KMS-11 (cell line): Measurements from ENCODE around the gene PCLO.

ENCODE experiments used
- H2AFZ ChIP-seq: fragments of 200-600 bp; sonication (generic); 2 replicates; pipeline ENCODE4 v1.6.1; 2016; ENCODE audit warnings: antibody characterized with exemption, mixed run types, low read depth
- H3K27ac ChIP-seq: fragments of 200-600 bp; sonication (generic); 2 replicates; pipeline ENCODE4 v1.6.1; 2016; ENCODE audit warnings: mild to moderate bottlenecking, mixed run types
- H3K27me3 ChIP-seq: fragments of 200-600 bp; sonication (generic); 2 replicates; pipeline ENCODE4 v1.6.1; 2017; ENCODE audit warnings: mild to moderate bottlenecking, low read depth, mixed run types, moderate library complexity; ENCODE audit not compliant: insufficient read depth
- H3K36me3 ChIP-seq: fragments of 200-600 bp; sonication (generic); 2 replicates; pipeline ENCODE4 v1.6.1; 2017; ENCODE audit warnings: mild to moderate bottlenecking, mixed run types; ENCODE audit not compliant: insufficient read depth
- H3K4me1 ChIP-seq: fragments of 200-600 bp; sonication (generic); 2 replicates; pipeline ENCODE4 v1.6.1; 2016; ENCODE audit warnings: mild to moderate bottlenecking, low read depth, mixed run types; ENCODE audit not compliant: poor library complexity, severe bottlenecking
- H3K4me2 ChIP-seq: fragments of 200-600 bp; sonication (generic); 2 replicates; pipeline ENCODE4 v1.7.0; 2016; ENCODE audit warnings: mild to moderate bottlenecking, mixed run types
- H3K4me3 ChIP-seq: fragments of 200-600 bp; sonication (generic); IDR thresholded peaks from 2 replicates; pipeline ENCODE4 v1.6.1; 2017; ENCODE audit warnings: low read depth, low read length, mixed read lengths; ENCODE audit not compliant: insufficient read depth
- H3K79me2 ChIP-seq: fragments of 200-600 bp; sonication (generic); 2 replicates; pipeline ENCODE4 v1.6.1; 2016; ENCODE audit warnings: low read depth, mixed run types; ENCODE audit not compliant: insufficient read depth
- H3K9ac ChIP-seq: fragments of 200-600 bp; sonication (generic); 2 replicates; pipeline ENCODE4 v1.6.1; 2016; ENCODE audit warnings: mild to moderate bottlenecking, mixed run types
- H4K20me1 ChIP-seq: fragments of 200-600 bp; sonication (generic); 2 replicates; pipeline ENCODE4 v1.6.1; 2016; ENCODE audit warnings: mild to moderate bottlenecking, mixed run types; ENCODE audit not compliant: insufficient read depth
- CTCF ChIP-seq: fragments of 200-600 bp; sonication (generic); conservative IDR thresholded peaks from 2 replicates; pipeline ENCODE4 v1.6.1; 2017; ENCODE audit warnings: low read depth, mild to moderate bottlenecking, antibody characterized with exemption, low read length, moderate library complexity, mixed read lengths

Gene PCLO

GRCh38 chr7:82745820-82746219, 416.9 kb downstream of the PCLO start:
- Histone ChIP-seq H2AFZ (no peak overlapping the region), H3K79me2 (no peaks in the 10 kb centered on the region), H3K9ac (no peak overlapping the region), H3K27me3 (no peaks in the 10 kb centered on the region), H3K4me2 (no peak overlapping the region), H3K4me3 (no peak overlapping the region), H3K27ac (no peak overlapping the region), H4K20me1 (no peaks in the 10 kb centered on the region), H3K4me1 (no peaks in the 10 kb centered on the region), H3K36me3 (no peaks in the 10 kb centered on the region)
- no peak for TF ChIP-seq CTCF

- Histone ChIP-seq H3K4me2 (no peak overlapping the region), H3K27ac (no peak overlapping the region), H3K4me3 (no peak overlapping the region), H3K79me2 (no peaks in the 10 kb centered on the region), H4K20me1 (no peaks in the 10 kb centered on the region), H3K27me3 (no peaks in the 10 kb centered on the region), H3K4me1 (no peaks in the 10 kb centered on the region), H3K36me3 (no peaks in the 10 kb centered on the region), H3K9ac (no peak overlapping the region), H2AFZ (no peak overlapping the region)
- no peak for TF ChIP-seq CTCF
Observed at GRCh38 chr7:82745117-82745516, 417.6 kb downstream of the PCLO start.

- Histone ChIP-seq H3K9ac (no peak overlapping the region), H3K4me2 (no peak overlapping the region), H3K4me3 (no peak overlapping the region), H2AFZ (no peak overlapping the region), H3K27me3 (no peaks in the 10 kb centered on the region), H4K20me1 (no peaks in the 10 kb centered on the region), H3K4me1 (no peaks in the 10 kb centered on the region), H3K79me2 (no peaks in the 10 kb centered on the region), H3K27ac (no peak overlapping the region), H3K36me3 (no peaks in the 10 kb centered on the region)
- TF ChIP-seq CTCF, result no peak
Observed at GRCh38 chr7:82742163-82742562, 420.5 kb downstream of the PCLO start.

- Histone ChIP-seq H2AFZ (no peak overlapping the region), H3K27me3 (no peaks in the 10 kb centered on the region), H3K79me2 (no peaks in the 10 kb centered on the region), H3K4me1 (no peaks in the 10 kb centered on the region), H3K4me3 (no peak overlapping the region), H3K4me2 (no peak overlapping the region), H3K36me3 (no peaks in the 10 kb centered on the region), H4K20me1 (no peaks in the 10 kb centered on the region), H3K9ac (no peak overlapping the region), H3K27ac (no peak overlapping the region)
- TF ChIP-seq CTCF, result no peak
Observed at GRCh38 chr7:82741493-82741892, 421.2 kb downstream of the PCLO start.
